AG04449 (cell line): Measurements from ENCODE around the gene STRIT1.

Experiments
- CTCF ChIA-PET: fragments of 350-600 bp; formaldehyde crosslinking; extraction: SDS; loops from one replicate; lab custom pipeline; 2021; ENCODE audit warnings: antibody characterized with exemption; lab: Yijun Ruan, JAX
- POLR2A ChIA-PET: fragments of 400-600, 350-600 bp; formaldehyde crosslinking; extraction: SDS; loops from one replicate; lab custom pipeline; 2020; ENCODE audit warnings: antibody characterized with exemption, inconsistent platforms; lab: Yijun Ruan, JAX
- DNase-seq: peaks from one replicate; pipeline ENCODE4 v3.0.0-alpha.2; 2010; ENCODE audit warnings: low read depth, low spot score
- H3K4me3 ChIP-seq: 2 replicates; pipeline ENCODE4 v1.5.1; 2011; ENCODE audit warnings: low read depth, mild to moderate bottlenecking, control low read depth, low read length
- CTCF ChIP-seq: IDR thresholded peaks from one replicate; pipeline ENCODE4 v1.5.1; 2011; ENCODE audit warnings: mild to moderate bottlenecking, moderate library complexity, low read length, control low read depth, inconsistent platforms; ENCODE audit not compliant: insufficient read depth; ENCODE audit errors: missing control alignments

Gene STRIT1

GRCh38 chr3:155312781-155313180, 19.3 kb upstream of the STRIT1 start:
- H3K4me3 ChIP-seq, result no peak overlapping the region
- POLR2A ChIA-PET, result no interaction called here
- no peak for DNase-seq
- CTCF ChIA-PET, result interaction anchor here (0.8 kb wide), 1 partner anchor 11 kb away, joined by 3 read pairs; no protein-coding TSS in a partner anchor
- no peak for TF ChIP-seq CTCF

GRCh38 chr3:155309581-155309980, 16.1 kb upstream of the STRIT1 start:
- CTCF ChIA-PET, result interaction anchor here (1.1 to 2.2 kb wide), 2 partner anchors 12 to 14 kb away, joined by 3 to 5 read pairs; no protein-coding TSS in a partner anchor
- no peak overlapping the region for H3K4me3 ChIP-seq
- POLR2A ChIA-PET, result no interaction called here
- no peak for TF ChIP-seq CTCF
- DNase-seq, result no peak

GRCh38 chr3:155308831-155309230, 15.3 kb upstream of the STRIT1 start:
- no peak overlapping the region for H3K4me3 ChIP-seq
- TF ChIP-seq CTCF, result no peak
- CTCF ChIA-PET, result interaction anchor here (2.2 kb wide), 1 partner anchor 14 kb away, joined by 5 read pairs; no protein-coding TSS in a partner anchor
- DNase-seq, result no peak
- POLR2A ChIA-PET, result no interaction called here

GRCh38 chr3:155307183-155307582, 13.7 kb upstream of the STRIT1 start:
- no peak overlapping the region for H3K4me3 ChIP-seq
- no peak for TF ChIP-seq CTCF
- no peak for DNase-seq
- ChIA-PET CTCF (no interaction called here), POLR2A (no interaction called here)

- no peak for DNase-seq
- no peak overlapping the region for H3K4me3 ChIP-seq
- TF ChIP-seq CTCF, result no peak
- ChIA-PET POLR2A (no interaction called here), CTCF (interaction anchor here (1.5 kb wide), 1 partner anchor 349 kb away, joined by 3 read pairs; no protein-coding TSS in a partner anchor)
These were observed 10.9 kb upstream of the STRIT1 start for GRCh38 chr3:155304394-155304793.

GRCh38 chr3:155303540-155304097, 10.1 kb upstream of the STRIT1 start:
- no peak for TF ChIP-seq CTCF
- no peak for DNase-seq
- CTCF ChIA-PET, result interaction anchor here (1.2 to 1.5 kb wide), 2 partner anchors 20 to 349 kb away, joined by 3 to 4 read pairs; no protein-coding TSS in a partner anchor
- POLR2A ChIA-PET, result no interaction called here
- H3K4me3 ChIP-seq, result no peak overlapping the region
